K562 (cell line): ENCODE results near the gene EPHA2. TPM values are rescaled to one million over a fixed set of nuclear protein-coding genes. Genes with fewer than 3 reads are reported as not detected.

Source experiments
- C11orf30 ChIP-seq: fragments of 450-650 bp; IDR thresholded peaks from 2 replicates; pipeline ENCODE4 v1.6.1; 2016; ENCODE audit warnings: low read depth, mild to moderate bottlenecking
- CAMTA2 ChIP-seq: fragments of 250-450 bp; sonication (Bioruptor Pico); conservative IDR thresholded peaks from 2 replicates; pipeline ENCODE4 v1.5.1; 2022
- CHD1 ChIP-seq: fragments of 200-600 bp; sonication (generic); IDR thresholded peaks from one replicate; pipeline ENCODE4 v1.6.1; 2012; ENCODE audit warnings: mild to moderate bottlenecking, moderate library complexity, low read length, inconsistent platforms
- DPF2 ChIP-seq: fragments of 450-650 bp; IDR thresholded peaks from 2 replicates; pipeline ENCODE4 v1.6.1; 2016
- EWSR1 ChIP-seq: fragments of 450-650 bp; IDR thresholded peaks from 2 replicates; pipeline ENCODE4 v1.6.1; 2018; ENCODE audit warnings: borderline replicate concordance, mild to moderate bottlenecking, low read depth, moderate library complexity; ENCODE audit not compliant: partially characterized antibody
- FOSL1 ChIP-seq: fragments of 200-800 bp; sonication (Bioruptor generic); conservative IDR thresholded peaks from 2 replicates; pipeline ENCODE4 v1.6.1; 2016; ENCODE audit warnings: missing genetic modification characterization, missing compliant biosample characterization
- HDAC3 ChIP-seq: fragments of 450-650 bp; IDR thresholded peaks from 2 replicates; pipeline ENCODE4 v1.6.1; 2018; ENCODE audit warnings: borderline replicate concordance, mild to moderate bottlenecking, moderate library complexity; ENCODE audit not compliant: partially characterized antibody
- JUN ChIP-seq, 2 experiments: sonication (generic) in 1 of 2; formaldehyde crosslinking in 1 of 2; IDR thresholded peaks; 2 replicates each; pipeline versions ENCODE4 v1.6.1 to v1.8.0; 2012 to 2022; ENCODE audit warnings: borderline replicate concordance in 2 of 2, mild to moderate bottlenecking in 2 of 2, improper control_type of control experiment in 1 of 2, low read depth in 1 of 2, low read length in 1 of 2, missing genetic modification reagents in 1 of 2
- MED1 ChIP-seq: sonication (generic); formaldehyde crosslinking; IDR thresholded peaks from 2 replicates; pipeline ENCODE4 v1.8.1; 2023; ENCODE audit warnings: missing genetic modification reagents, borderline replicate concordance
- NCOA1 ChIP-seq: fragments of 450-650 bp; IDR thresholded peaks from 2 replicates; pipeline ENCODE4 v1.6.1; 2016; ENCODE audit warnings: low read depth
- PHF20 ChIP-seq: fragments of 450-650 bp; IDR thresholded peaks from 2 replicates; pipeline ENCODE4 v1.6.1; 2018; ENCODE audit not compliant: partially characterized antibody
- RBBP5 ChIP-seq: fragments of 200-600 bp; sonication (generic); IDR thresholded peaks from 2 replicates; pipeline ENCODE4 v1.6.1; 2012; ENCODE audit warnings: borderline replicate concordance, mild to moderate bottlenecking, low read length, control low read depth, inconsistent platforms; ENCODE audit not compliant: insufficient read depth, poor library complexity, severe bottlenecking
- SREBF1 ChIP-seq: fragments of 150-350 bp; IDR thresholded peaks from 2 replicates; pipeline ENCODE4 v1.6.1; 2014; ENCODE audit warnings: antibody characterized with exemption, low read depth, low read length, borderline replicate concordance
- TAF9B ChIP-seq: fragments of 450-650 bp; IDR thresholded peaks from 2 replicates; pipeline ENCODE4 v1.6.1; 2018; ENCODE audit warnings: mild to moderate bottlenecking; ENCODE audit not compliant: partially characterized antibody
- TEAD1 ChIP-seq, 2 experiments: fragments of 450-650 bp in 1 of 2; sonication (generic) in 1 of 2; formaldehyde crosslinking; IDR thresholded peaks; 2 replicates each; pipeline versions ENCODE4 v1.4.0 to v1.8.0; 2020 to 2022; ENCODE audit warnings: mild to moderate bottlenecking in 2 of 2, missing genetic modification reagents in 1 of 2
- ZEB2 ChIP-seq: fragments of 450-650 bp; IDR thresholded peaks from 2 replicates; pipeline ENCODE4 v1.6.1; 2016
- ZFPM2 ChIP-seq: fragments of 250-450 bp; sonication (Bioruptor Pico); IDR thresholded peaks from 2 replicates; pipeline ENCODE4 v1.5.1; 2022; ENCODE audit warnings: mild to moderate bottlenecking
- ZKSCAN1 ChIP-seq: fragments of 150-350 bp; IDR thresholded peaks from 2 replicates; pipeline ENCODE4 v1.6.1; 2016; ENCODE audit warnings: low read depth, low read length
- polyA plus RNA-seq, 8 experiments: library from polyadenylated mRNA; depleted of rRNA in 4 of 8; stranded (reverse) in 5 of 8; unstranded in 3 of 8; fragments of >200 nt; fragmentation: Nextera tagmentation in 2 of 8; fragmentation: Illumina TruSeq in 1 of 8; extraction: Ambion mirVana in 2 of 8; extraction: Trizol in 1 of 8; gene quantifications; 2 replicates each; pipeline versions ENCODE4 v1.2.1 to v1.2.3, GENCODE V29; 2011 to 2014; ENCODE audit warnings: inconsistent platforms in 1 of 8, missing spikeins in 1 of 8
- total RNA-seq, 7 experiments: library from RNA; depleted of rRNA in 6 of 7; stranded (reverse); fragments of >200 nt in 6 of 7; fragmentation: Illumina TruSeq in 2 of 7; extraction: Trizol in 2 of 7; gene quantifications; 2 replicates each; pipeline versions ENCODE4 v1.2.1 to v1.2.3, GENCODE V29; 2011 to 2021; ENCODE audit warnings: low replicate concordance in 1 of 7
- TF ChIP-seq, protein P1 (sequence below): sonication (generic); formaldehyde crosslinking; IDR thresholded peaks from 2 replicates; pipeline ENCODE4 v1.8.0; 2022; ENCODE audit warnings: missing genetic modification reagents, mild to moderate bottlenecking, borderline replicate concordance
- TF ChIP-seq, protein P2 (sequence below): sonication (generic); formaldehyde crosslinking; IDR thresholded peaks from 2 replicates; pipeline ENCODE4 v1.9.0; 2022; ENCODE audit warnings: mild to moderate bottlenecking, missing genetic modification reagents
- TF ChIP-seq, protein P3 (sequence below): fragments of 450-650 bp; IDR thresholded peaks from 2 replicates; pipeline ENCODE4 v1.6.1; 2018; ENCODE audit not compliant: partially characterized antibody

Gene EPHA2
- total and polyA plus RNA-seq, 9 of the 15 experiments (the other 6 are each of a cell fraction or from before 2014, with no cell fraction given): 0.04 to 0.40 (median 0.07) TPM; not detected in 4

DNA sequence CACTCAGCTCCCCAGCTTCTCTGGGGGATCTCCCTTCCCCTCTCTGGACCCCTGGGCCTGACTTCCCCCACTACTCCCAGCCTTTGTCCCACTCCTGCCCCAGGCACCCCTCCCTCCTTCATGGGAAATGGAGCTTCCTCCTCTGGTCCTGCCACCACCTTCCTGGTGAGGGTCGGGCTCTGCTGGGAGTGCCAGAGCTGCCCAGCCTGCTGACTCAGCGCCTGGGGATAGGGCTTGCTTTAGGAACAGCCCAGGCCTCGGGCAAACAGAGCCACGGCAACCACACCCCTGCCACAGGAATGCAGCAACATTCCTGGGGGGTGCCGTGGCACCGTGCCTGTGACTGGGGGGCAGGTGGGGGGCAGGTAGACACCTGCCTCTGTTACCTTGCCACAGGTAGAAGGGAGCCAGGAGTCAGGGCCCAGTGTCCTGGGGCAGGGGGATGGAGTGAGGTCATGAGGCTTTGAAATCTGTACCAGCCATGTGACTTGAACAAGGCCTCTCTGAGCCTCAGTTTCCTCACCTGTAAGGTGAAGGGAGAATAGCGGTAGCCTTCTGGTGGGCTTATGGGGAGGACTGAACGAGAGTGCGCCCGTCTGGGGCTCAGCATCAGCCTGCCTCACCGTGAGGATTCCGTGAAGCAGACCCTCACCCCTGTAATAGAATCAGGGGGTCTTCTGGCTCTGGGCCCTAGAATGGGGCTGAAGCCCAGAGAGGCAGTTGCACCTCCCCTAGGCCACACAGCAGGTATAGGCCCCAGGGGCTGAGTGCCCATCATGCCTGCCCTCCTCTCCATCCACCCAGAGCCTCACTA lies 17.8 kb upstream of the EPHA2 start (continued):
- no peak for TF ChIP-seq TAF9B
- peak; percentile 9; the same call in 1 of the 2 replicates for TF ChIP-seq ZKSCAN1
- no peak for TF ChIP-seq JUN (IDR thresholded peaks at IDR 0.05; ENCODE audit: borderline replicate concordance, low read depth, low read length)
- 0 out of 2 replicates have a peak, but pooled peaks have one; percentile 12 for TF ChIP-seq JUN (CRISPR knock-in tag; IDR thresholded peaks at IDR 0.05; ENCODE audit: borderline replicate concordance)
- TF ChIP-seq HDAC3: no peak
- TF ChIP-seq ZEB2: peak; percentile 31; the same call in 1 of the 2 replicates
- peak in 1 of 2 experiments; percentile 78; a peak in 1 of 4 replicates for TF ChIP-seq TEAD1 (CRISPR knock-in tag; IDR thresholded peaks at IDR 0.05)
- TF ChIP-seq RBBP5: peak; percentile 13
- no peak for TF ChIP-seq PHF20
- peak; percentile 90 for TF ChIP-seq C11orf30
- peak; percentile 70; the same call in 1 of the 2 replicates for TF ChIP-seq DPF2
- no peak for TF ChIP-seq CHD1
- TF ChIP-seq MED1 (CRISPR knock-in tag): no peak
- 0 out of 2 replicates have a peak, but pooled peaks have one; percentile 2 for TF ChIP-seq SREBF1
- TF ChIP-seq EWSR1: no peak
- TF ChIP-seq, protein P1, sequence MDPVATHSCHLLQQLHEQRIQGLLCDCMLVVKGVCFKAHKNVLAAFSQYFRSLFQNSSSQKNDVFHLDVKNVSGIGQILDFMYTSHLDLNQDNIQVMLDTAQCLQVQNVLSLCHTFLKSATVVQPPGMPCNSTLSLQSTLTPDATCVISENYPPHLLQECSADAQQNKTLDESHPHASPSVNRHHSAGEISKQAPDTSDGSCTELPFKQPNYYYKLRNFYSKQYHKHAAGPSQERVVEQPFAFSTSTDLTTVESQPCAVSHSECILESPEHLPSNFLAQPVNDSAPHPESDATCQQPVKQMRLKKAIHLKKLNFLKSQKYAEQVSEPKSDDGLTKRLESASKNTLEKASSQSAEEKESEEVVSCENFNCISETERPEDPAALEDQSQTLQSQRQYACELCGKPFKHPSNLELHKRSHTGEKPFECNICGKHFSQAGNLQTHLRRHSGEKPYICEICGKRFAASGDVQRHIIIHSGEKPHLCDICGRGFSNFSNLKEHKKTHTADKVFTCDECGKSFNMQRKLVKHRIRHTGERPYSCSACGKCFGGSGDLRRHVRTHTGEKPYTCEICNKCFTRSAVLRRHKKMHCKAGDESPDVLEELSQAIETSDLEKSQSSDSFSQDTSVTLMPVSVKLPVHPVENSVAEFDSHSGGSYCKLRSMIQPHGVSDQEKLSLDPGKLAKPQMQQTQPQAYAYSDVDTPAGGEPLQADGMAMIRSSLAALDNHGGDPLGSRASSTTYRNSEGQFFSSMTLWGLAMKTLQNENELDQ (CRISPR knock-in tag): no peak
- TF ChIP-seq FOSL1 (tag): peak; percentile 72
- no peak for TF ChIP-seq ZFPM2 (CRISPR knock-in tag)
- TF ChIP-seq, protein P2, sequence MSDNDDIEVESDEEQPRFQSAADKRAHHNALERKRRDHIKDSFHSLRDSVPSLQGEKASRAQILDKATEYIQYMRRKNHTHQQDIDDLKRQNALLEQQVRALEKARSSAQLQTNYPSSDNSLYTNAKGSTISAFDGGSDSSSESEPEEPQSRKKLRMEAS: peak; percentile 37
- TF ChIP-seq, protein P3, sequence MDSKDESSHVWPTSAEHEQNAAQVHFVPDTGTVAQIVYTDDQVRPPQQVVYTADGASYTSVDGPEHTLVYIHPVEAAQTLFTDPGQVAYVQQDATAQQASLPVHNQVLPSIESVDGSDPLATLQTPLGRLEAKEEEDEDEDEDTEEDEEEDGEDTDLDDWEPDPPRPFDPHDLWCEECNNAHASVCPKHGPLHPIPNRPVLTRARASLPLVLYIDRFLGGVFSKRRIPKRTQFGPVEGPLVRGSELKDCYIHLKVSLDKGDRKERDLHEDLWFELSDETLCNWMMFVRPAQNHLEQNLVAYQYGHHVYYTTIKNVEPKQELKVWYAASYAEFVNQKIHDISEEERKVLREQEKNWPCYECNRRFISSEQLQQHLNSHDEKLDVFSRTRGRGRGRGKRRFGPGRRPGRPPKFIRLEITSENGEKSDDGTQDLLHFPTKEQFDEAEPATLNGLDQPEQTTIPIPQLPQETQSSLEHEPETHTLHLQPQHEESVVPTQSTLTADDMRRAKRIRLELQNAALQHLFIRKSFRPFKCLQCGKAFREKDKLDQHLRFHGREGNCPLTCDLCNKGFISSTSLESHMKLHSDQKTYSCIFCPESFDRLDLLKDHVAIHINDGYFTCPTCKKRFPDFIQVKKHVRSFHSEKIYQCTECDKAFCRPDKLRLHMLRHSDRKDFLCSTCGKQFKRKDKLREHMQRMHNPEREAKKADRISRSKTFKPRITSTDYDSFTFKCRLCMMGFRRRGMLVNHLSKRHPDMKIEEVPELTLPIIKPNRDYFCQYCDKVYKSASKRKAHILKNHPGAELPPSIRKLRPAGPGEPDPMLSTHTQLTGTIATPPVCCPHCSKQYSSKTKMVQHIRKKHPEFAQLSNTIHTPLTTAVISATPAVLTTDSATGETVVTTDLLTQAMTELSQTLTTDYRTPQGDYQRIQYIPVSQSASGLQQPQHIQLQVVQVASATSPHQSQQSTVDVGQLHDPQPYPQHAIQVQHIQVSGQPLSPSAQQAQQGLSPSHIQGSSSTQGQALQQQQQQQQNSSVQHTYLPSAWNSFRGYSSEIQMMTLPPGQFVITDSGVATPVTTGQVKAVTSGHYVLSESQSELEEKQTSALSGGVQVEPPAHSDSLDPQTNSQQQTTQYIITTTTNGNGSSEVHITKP: peak; percentile 90
- no peak for TF ChIP-seq CAMTA2
- 0 out of 2 replicates have a peak, but pooled peaks have one; percentile 6 for TF ChIP-seq NCOA1
